ENCODE results near the gene GTF3C1. TPM values are rescaled to one million over a fixed set of nuclear protein-coding genes. Genes with fewer than 3 reads are reported as not detected.

Gene GTF3C1
- total RNA-seq, 1 experiment from 2014 or later = 121 TPM

GRCh38 chr16:27534256-27534655, 15.5 kb downstream of the GTF3C1 start:
- intact Hi-C loops (cut with micrococcal nuclease; ENCODE audit: unreplicated experiment) = no loop called here
- Histone ChIP-seq H3K9me3 (ENCODE audit: control insufficient read depth, insufficient read depth, low read depth, low read length) (no peaks in the 10 kb centered on the region), H3K4me1 (ENCODE audit: control insufficient read depth, insufficient read depth, low read length) (no peaks in the 10 kb centered on the region), H3K27ac (ENCODE audit: low read length) (no peak overlapping the region), H3K4me3 (ENCODE audit: low read depth in 2 of 2, low read length in 2 of 2) (no peak overlapping the region), H3K27me3 (ENCODE audit: control insufficient read depth, insufficient read depth, low read length) (no peaks in the 10 kb centered on the region), H3K36me3 (ENCODE audit: control insufficient read depth, insufficient read depth, low read length) (peaks cover 9% of the 10 kb centered on the region)
- BruUV-seq (replicated peaks) = no TSS peak
- no peak for ATAC-seq
- no peak for DNase-seq (ENCODE audit: low read depth, low spot score)
- in situ Hi-C loops (cut with HindIII; ENCODE audit: low pct_unique_long_range_greater_than_20kb, low sequenced_read_pairs) = no loop called here
- ChIA-PET CTCF (no interaction called here), POLR2A (no interaction called here)
- TF ChIP-seq CTCF (IDR thresholded peaks at IDR 0.05) (no peak), SIN3A (IDR thresholded peaks at IDR 0.05; ENCODE audit: borderline replicate concordance, insufficient read depth, low read depth, low read length) (no peak), TCF7L2 (IDR thresholded peaks at IDR 0.05; ENCODE audit: low read depth, low read length) (no peak), POLR2AphosphoS5 (IDR thresholded peaks at IDR 0.05; ENCODE audit: low read depth, low read length) (no peak), REST (IDR thresholded peaks at IDR 0.05; ENCODE audit: insufficient read depth in 1 of 2, low read depth in 2 of 2, low read length in 1 of 2) (no peak)

GRCh38 chr16:27531826-27532800, 17.6 kb downstream of the GTF3C1 start:
- CTCF ChIA-PET = no interaction called here
- Histone ChIP-seq H3K9me3 (ENCODE audit: control insufficient read depth, insufficient read depth, low read depth, low read length) (no peaks in the 10 kb centered on the region), H3K36me3 (ENCODE audit: control insufficient read depth, insufficient read depth, low read length) (peaks cover 11% of the 10 kb centered on the region), H3K27ac (ENCODE audit: low read length) (no peak overlapping the region), H3K4me3 (ENCODE audit: low read depth in 2 of 2, low read length in 2 of 2) (no peak overlapping the region), H3K4me1 (ENCODE audit: control insufficient read depth, insufficient read depth, low read length) (no peaks in the 10 kb centered on the region), H3K27me3 (ENCODE audit: control insufficient read depth, insufficient read depth, low read length) (no peaks in the 10 kb centered on the region)
- DNase-seq (ENCODE audit: low read depth, low spot score) (no peak), ATAC-seq (no peak)
- BruUV-seq (replicated peaks) = no TSS peak
- POLR2A ChIA-PET = no interaction called here
- TF ChIP-seq POLR2AphosphoS5 (IDR thresholded peaks at IDR 0.05; ENCODE audit: low read depth, low read length) (no peak), SIN3A (IDR thresholded peaks at IDR 0.05; ENCODE audit: borderline replicate concordance, insufficient read depth, low read depth, low read length) (no peak), TCF7L2 (IDR thresholded peaks at IDR 0.05; ENCODE audit: low read depth, low read length) (no peak), REST (IDR thresholded peaks at IDR 0.05; ENCODE audit: insufficient read depth in 1 of 2, low read depth in 2 of 2, low read length in 1 of 2) (no peak), CTCF (IDR thresholded peaks at IDR 0.05) (no peak)
- intact Hi-C loops (cut with micrococcal nuclease; ENCODE audit: unreplicated experiment) (no loop called here), in situ Hi-C loops (cut with HindIII; ENCODE audit: low pct_unique_long_range_greater_than_20kb, low sequenced_read_pairs) (no loop called here)

Measured in Panc1 (cell line).